NCI-H2196 treated with DMSO at 0.1 percent for 48 hours (cell line): ENCODE results near the gene PPFIA1.
"Not testable (repeated sequence)": the region's sequence is repeated elsewhere in the genome, so short reads cannot be mapped to it uniquely, and the experiment has no call there.

Source experiments
- DNase-seq: peaks from one replicate; lab custom pipeline; 2025; ENCODE audit not compliant: unreplicated experiment; lab: John Stamatoyannopoulos, UW

Gene PPFIA1

GRCh38 chr11:70384566-70385152, 114.2 kb downstream of the PPFIA1 start:
- DNase-seq: no peak

DNA sequence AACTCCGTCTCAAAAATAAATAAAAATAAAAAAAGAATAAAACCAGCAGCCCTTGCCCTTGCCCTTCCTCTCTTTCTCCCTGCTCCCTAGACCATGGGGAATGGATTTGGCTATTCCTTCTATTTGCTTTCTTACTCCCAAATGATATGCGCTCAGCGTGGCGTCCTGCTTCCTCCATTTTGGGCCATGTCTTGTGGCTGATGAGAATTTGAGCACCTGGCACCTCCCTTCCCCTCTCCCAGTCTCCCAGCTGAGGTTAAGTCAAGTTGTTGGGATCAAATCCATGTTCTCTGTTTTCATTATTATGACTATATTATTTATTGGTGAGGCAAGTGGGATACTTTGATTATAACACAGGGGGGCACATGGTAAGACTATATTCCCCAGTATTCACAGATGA, 117.1 kb downstream of the PPFIA1 start:
- no peak for DNase-seq

- DNase-seq: no peak
Measured at GRCh38 chr11:70389201-70389600, 118.7 kb downstream of the PPFIA1 start.

GRCh38 chr11:70390882-70391281, 120.4 kb downstream of the PPFIA1 start:
- not testable (repeated sequence) for DNase-seq

DNA sequence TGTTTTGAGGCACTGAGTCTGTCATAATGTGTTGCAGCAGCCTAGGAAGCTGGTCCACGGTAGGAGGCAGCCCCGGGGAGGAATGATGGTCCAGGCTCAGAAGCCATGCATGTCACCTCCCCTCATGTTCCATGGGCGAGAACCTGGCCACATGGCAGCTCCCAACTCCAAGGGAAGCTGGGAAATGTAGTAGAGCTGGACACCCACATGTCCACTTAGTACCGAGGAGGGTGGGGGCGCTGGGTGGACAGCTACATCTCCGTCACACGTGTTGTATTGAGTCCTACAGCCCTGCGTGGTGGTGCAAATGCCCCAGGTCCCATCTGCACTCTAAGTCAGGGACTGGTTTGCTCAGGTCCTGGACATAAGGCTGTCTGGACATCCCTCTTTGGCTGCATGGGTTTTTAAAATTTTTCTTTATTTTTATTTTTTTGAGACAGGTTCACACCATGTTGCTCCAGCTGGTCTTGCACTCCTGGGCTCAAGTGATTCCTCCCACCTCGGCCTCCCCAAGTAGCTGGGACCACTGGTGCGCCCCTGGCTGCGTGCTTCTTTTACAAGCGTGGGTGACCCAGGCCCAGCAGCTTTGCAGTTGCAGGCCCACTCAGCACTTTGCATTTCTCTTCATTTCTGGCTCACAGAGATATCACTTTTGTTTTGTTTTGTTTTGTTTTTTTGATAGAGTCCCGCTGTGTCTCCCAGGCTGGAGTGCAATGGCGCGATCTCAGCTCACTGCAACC, 123.9 kb downstream of the PPFIA1 start:
- no peak for DNase-seq

- DNase-seq: no peak
Measured at GRCh38 chr11:70397336-70397982, 127.0 kb downstream of the PPFIA1 start.

DNA sequence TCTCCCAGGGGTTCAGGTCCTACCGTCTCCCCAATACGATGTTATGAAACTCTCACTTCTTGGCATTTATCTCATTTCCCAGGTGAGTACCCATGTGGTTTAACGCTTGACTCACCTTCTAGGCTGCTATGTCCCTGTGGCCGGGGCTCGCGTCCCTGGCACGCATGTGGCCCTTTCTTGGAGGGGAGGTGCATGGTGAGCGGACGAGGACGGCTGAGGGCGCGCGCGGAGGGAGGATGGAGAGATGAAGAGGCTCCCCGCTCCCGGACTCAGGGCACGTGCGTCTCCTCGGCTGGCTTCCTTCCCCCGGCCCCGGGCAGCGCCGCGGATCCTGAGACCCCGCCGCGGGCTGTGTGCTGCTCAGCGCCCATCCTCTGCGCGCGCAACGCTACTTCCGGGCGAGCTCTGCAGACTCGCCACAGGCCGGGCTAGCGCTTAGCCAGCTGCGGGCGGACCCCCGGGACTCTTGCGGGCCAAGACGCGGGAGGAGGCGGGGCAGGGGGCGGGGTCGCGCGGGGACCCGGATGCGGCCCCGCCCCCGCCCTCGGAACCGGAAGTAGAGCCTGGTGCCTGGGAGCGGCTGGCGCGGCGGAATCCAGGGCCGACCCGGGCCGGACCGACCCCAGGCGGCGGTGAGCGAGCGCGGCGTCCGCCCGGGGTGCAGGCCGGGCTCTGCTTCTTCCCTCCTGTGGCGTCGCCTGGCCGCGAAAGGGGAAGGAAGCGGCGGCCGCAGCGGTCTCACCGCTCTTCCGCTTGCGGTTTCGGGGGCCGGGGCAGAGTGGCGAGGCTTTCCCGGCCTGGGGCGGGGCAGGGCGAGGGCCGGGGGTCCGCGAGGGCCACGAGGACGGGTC, 127.7 kb downstream of the PPFIA1 start, which contains the start of gene CTTN:
CTTN (plus strand) TSS at position 547 of the 851 bp plus-strand sequence. CDS start 8,769 bp downstream, outside the sequence.
- peak; percentile 71 for DNase-seq

GRCh38 chr11:70398834-70399680, 128.6 kb downstream of the PPFIA1 start:
- DNase-seq: no peak

GRCh38 chr11:70399681-70400112, 129.2 kb downstream of the PPFIA1 start:
- DNase-seq: no peak

GRCh38 chr11:70400643-70401042, 130.2 kb downstream of the PPFIA1 start:
- no peak for DNase-seq

GRCh38 chr11:70402016-70402415, 131.5 kb downstream of the PPFIA1 start:
- no peak for DNase-seq

- DNase-seq: no peak
Measured at GRCh38 chr11:70402685-70403084, 132.2 kb downstream of the PPFIA1 start.

GRCh38 chr11:70404244-70404643, 133.8 kb downstream of the PPFIA1 start:
- DNase-seq: no peak

DNA sequence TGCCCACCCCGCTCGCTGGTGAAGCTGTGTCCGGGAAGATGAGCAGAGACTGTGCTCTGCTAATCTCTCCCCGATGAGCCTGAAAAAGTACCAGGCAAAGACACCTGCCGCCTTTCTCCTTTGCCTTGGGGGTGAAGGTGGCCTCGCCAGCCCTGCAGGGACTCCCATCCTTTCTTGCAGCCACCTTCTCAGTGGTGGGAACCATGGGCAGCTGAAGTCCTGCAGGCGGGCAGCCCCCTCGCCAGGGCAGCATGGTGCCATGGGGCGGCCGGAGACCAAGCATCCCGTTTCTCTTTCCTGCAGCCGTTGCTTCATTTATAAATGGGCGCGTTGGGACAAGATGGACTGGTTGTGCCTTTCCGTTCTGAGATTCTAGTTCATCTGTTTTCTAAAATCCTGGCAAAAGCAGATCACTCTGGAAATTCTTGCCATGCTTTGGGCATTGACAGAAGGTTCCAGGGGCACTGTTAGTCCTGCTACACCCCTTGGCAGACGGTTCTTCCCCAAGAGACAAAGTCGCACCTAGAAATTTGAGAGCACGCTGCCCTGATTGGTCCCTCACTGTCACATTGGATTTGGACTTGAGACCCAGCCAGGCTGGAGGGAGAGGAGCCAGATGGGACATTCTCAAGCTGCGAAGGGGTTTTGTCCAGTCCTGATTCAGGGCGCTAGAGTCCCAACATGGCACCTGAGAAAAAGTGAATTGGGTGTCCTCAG, 135.3 kb downstream of the PPFIA1 start:
- no peak for DNase-seq

GRCh38 chr11:70407121-70407520, 136.6 kb downstream of the PPFIA1 start:
- no peak for DNase-seq

DNA sequence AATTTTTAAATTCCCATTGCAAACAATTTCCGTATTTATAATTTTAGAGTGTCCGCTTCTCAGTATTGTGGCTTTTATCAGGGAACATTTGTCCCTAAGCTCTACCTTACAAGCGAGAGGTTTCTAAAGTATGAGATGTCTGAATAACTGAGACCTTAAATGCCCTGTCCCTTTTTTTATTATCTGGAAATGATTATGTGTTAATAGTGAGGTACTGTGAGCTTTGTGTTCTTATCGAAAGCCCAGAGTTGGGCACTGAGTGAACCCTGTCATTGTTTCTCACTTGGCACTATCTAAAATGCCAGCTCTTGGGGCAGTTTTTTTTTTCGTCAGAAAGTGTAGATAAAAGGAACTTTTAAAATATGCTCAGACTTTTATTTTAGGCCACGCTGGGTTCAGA, 137.3 kb downstream of the PPFIA1 start:
- DNase-seq: no peak

DNA sequence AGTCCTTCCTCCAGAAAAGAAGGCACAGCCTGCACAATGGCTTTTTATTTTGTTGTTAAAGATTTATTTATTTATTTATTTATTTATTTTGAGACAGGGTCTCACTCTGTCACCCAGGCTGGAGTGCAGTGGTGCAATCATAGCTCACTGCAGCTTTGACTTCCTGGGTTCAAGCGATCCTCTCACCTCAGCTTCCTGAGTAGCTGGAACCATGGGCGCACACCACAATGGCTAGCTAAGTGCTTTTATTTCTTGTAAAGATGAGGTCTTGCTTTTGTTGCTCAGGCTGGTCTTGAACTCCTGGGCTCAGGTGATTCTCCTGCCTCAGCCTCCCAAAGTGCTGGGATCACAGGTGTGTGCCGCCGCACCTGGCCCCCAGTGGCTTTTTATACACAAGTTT, 137.8 kb downstream of the PPFIA1 start:
- DNase-seq: not testable (repeated sequence)

DNA sequence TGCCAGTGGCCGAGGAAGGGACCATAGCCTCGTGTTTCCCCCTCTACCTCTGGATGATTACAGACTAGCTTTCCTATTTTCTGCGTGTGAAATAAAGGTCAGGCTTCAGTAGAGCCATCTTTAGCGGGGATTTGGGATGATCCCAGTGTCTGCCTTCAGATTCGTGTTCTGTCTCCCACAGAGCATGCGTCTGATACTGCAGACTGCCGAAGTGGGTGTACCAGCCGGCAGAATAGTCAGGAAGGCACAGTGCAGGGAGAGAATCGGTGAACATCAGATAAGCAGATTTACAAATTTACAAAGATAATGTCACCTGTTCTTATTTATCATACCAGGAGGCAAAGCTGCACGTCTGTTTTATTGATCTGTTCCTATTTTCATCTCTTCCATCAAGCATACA, 138.9 kb downstream of the PPFIA1 start:
- DNase-seq: no peak

GRCh38 chr11:70409871-70410270, 139.4 kb downstream of the PPFIA1 start:
- no peak for DNase-seq
